ENCODE measurements around the gene TUG1. TPM values are rescaled to one million over a fixed set of nuclear protein-coding genes. Genes with fewer than 3 reads are reported as not detected.

The TUG1 gene
- total and polyA plus RNA-seq, 12 donors, result 33.3 to 90.5 (median 54.0) TPM

DNA sequence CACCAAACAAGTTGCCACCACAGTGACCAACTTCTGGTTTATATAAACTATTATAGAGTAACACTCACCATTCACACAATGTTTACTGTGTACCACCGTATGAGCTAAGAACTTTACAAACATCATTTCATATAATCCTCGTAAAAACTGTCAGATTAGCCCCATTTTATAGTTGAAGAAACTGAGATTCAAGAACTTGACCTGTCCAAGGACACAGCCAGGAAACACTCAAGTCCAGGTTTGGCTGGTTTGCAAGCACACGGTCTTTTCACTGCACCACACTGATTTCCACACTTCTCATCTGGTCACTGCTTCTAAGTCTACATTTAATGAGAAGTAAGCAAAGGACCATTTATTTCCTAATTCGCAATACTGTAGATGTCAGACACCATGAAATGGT is 4.2 kb upstream of the TUG1 start:
- no peak overlapping the region for H3K27ac ChIP-seq
- H3K4me1 ChIP-seq (replicated peaks in 1 of 2), result peaks cover 0 to 21% of the 10 kb centered on the region in 2 donors
- no peak for TF ChIP-seq POLR2A (IDR thresholded peaks at IDR 0.05)
- TF ChIP-seq, protein P1, sequence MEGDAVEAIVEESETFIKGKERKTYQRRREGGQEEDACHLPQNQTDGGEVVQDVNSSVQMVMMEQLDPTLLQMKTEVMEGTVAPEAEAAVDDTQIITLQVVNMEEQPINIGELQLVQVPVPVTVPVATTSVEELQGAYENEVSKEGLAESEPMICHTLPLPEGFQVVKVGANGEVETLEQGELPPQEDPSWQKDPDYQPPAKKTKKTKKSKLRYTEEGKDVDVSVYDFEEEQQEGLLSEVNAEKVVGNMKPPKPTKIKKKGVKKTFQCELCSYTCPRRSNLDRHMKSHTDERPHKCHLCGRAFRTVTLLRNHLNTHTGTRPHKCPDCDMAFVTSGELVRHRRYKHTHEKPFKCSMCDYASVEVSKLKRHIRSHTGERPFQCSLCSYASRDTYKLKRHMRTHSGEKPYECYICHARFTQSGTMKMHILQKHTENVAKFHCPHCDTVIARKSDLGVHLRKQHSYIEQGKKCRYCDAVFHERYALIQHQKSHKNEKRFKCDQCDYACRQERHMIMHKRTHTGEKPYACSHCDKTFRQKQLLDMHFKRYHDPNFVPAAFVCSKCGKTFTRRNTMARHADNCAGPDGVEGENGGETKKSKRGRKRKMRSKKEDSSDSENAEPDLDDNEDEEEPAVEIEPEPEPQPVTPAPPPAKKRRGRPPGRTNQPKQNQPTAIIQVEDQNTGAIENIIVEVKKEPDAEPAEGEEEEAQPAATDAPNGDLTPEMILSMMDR (IDR thresholded peaks at IDR 0.05), result no peak
- H3K4me3 ChIP-seq, result no peak overlapping the region
- H3K27me3 ChIP-seq, result no peaks in the 10 kb centered on the region
- WGBS, 4 donors, result 90 to 96% (median 94%) methylated on average over 4 of the region's 4 CpGs
- intact Hi-C loops (cut with DNase I), result loop anchor here in 1 of 2 donors (5.0 kb wide), 1 partner anchor 122 kb away; no protein-coding TSS in a partner anchor
- H3K9me3 ChIP-seq (replicated peaks in 1 of 3), result no peaks in the 10 kb centered on the region
- no peak for DNase-seq
- no peaks in the 10 kb centered on the region for H3K36me3 ChIP-seq (replicated peaks in 1 of 2)

DNA sequence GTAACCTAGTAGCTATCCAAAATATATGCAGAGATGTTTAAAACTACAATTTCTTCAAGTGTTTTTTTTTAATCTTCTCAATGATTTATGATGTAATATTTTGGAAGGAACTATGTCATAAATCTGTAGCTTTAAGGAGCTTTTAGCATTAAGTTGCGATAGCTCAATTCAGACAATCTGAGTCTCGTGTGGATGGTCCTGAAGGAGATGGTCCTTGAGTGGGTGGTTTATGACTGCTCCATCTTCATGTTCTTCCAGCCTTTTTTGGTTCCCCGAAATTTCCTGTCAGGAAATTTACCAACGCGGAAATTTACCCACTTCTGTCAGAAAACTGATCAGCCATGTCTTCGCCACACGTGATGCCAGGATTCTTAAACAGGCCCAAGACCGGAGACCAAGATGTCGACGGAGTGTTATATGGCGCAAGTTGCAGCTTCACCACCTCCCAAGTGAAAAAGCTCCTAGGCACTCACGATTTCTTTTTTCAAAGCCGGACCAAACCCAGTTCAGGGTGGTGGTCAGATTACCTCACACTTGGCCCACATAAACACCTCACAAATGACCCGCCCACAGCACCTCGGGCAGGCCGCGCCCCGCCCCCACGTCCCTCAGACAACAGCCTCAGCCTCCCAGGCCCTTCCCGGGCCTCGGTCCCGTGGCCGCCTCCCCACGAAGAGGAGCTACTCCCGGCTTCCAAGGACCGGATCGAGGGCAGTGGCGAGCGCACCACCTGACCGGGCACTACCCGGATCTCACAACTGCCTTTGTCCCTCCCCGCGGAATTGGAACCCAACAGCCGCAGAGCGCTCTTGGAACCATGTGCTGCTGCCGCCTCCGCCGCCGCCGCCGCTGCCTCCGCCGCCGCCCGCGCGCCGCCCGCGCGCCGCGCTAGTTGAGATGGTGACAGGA is 796 bp upstream of the TUG1 start, which contains the start of gene MORC2:
Gene MORC2 (minus strand): TSS at position 760 of the 909 bp plus-strand sequence. CDS start 885 bp downstream, outside the sequence.
- Histone ChIP-seq H3K9me3 (replicated peaks in 1 of 3) (peaks cover 0 to 9% (median 0%) of the 10 kb centered on the region in 3 donors), H3K4me3 (peak within 1 kb of the TSS; percentile 37 to 88 (median 62)), H3K36me3 (replicated peaks in 1 of 2) (peaks cover 0 to 9% of the 10 kb centered on the region in 2 donors), H3K4me1 (replicated peaks in 1 of 2) (peaks cover 8 to 40% of the 10 kb centered on the region in 2 donors), H3K27ac (peak within 1 kb of the TSS; percentile 56 to 98 (median 97)), H3K27me3 (no peaks in the 10 kb centered on the region)
- no peak for TF ChIP-seq POLR2A (IDR thresholded peaks at IDR 0.05)
- TF ChIP-seq, protein P1 (IDR thresholded peaks at IDR 0.05), result peak in 1 of 6 experiments; percentile 3
- DNase-seq, result peak in 4 of 7 donors; percentile 68 to 75 (median 70)
- intact Hi-C loops (cut with DNase I), result loop anchor here in 1 of 2 donors (5.0 kb wide), 1 partner anchor 119 kb away; no protein-coding TSS in a partner anchor
- 18 to 56% (median 31%) methylated on average over 16 to 53 of the region's 53 CpGs for WGBS, 4 donors

DNA sequence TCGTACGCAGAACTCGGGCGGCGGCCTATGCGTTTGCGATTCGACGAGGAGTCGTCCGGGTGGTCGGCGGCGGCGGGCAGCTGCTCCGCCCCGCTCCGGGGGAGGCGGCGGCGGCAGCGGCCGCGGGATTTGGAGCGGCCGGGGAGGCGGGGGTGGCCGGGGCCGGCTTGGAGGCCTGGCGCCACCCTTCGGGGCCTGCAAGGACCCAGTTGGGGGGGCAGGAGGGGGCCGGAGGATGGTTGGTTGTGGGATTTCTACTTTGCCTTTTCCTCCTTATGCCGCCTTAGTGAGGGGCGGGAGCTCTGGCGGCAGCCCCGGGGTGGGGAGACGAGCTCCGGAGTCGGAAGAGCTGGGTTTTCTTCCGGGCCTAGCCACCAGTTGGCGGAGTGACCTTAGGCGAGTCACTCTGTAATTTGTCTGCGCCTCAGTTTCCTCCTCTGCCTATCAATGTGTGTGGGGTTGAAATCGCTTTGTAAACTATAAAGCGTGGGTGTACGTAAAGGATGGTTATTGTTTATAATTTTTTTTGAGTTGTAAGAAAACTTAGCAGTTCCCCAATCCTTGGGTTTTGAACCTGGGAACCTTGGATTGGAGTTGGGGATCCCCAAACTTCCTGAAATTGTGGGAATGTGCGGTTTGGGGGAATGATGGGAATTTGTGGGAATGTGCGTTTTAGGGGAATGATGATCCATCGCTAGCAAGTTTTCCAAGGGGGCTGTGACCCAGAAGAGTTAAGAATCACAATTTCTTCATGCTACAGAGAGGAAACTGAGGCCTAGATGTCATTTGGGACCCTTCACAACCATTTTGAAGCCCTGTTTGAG is 679 bp downstream of the TUG1 start:
- peaks cover 8 to 40% of the 10 kb centered on the region in 2 donors for H3K4me1 ChIP-seq (replicated peaks in 1 of 2)
- H3K27me3 ChIP-seq, result no peaks in the 10 kb centered on the region
- peaks cover 0 to 9% (median 0%) of the 10 kb centered on the region in 3 donors for H3K9me3 ChIP-seq (replicated peaks in 1 of 3)
- WGBS, 4 donors, result 2 to 10% (median 5%) methylated on average over 18 to 49 of the region's 49 CpGs
- H3K36me3 ChIP-seq (replicated peaks in 1 of 2), result peaks cover 0 to 12% of the 10 kb centered on the region in 2 donors
- intact Hi-C loops (cut with DNase I), result loop anchor here in 1 of 2 donors (5.0 to 10.0 kb wide), 2 partner anchors 118 to 185 kb away; no protein-coding TSS in a partner anchor
- peak overlapping the region; percentile 56 to 98 (median 97) for H3K27ac ChIP-seq
- H3K4me3 ChIP-seq, result peak overlapping the region; percentile 37 to 88 (median 62)
- TF ChIP-seq POLR2A (IDR thresholded peaks at IDR 0.05), result peak in 1 of 2 donors; percentile 7
- TF ChIP-seq, protein P1 (IDR thresholded peaks at IDR 0.05), result peak in 2 of 6 experiments; percentile 3 to 7
- peak in 5 of 7 donors; percentile 32 to 60 (median 47) for DNase-seq

Data from adrenal gland (tissue), 12 donors.